ENCODE data around the gene DKK2. TPM values are rescaled to one million over a fixed set of nuclear protein-coding genes. Genes with fewer than 3 reads are reported as not detected.

DKK2 gene
- total RNA-seq, 2 donors from 2014 or later = 0.17 to 0.73 TPM

GRCh38 chr4:106907216-106907615 lies 128.9 kb downstream of the DKK2 start:
- no peak for DNase-seq (ENCODE audit: low spot score)
- 88% methylated on average over 2 of the region's 2 CpGs for WGBS
- TF ChIP-seq CTCF (IDR thresholded peaks at IDR 0.05) = no peak
- TF ChIP-seq POLR2A (IDR thresholded peaks at IDR 0.05) = no peak
- TF ChIP-seq POLR2AphosphoS5 (IDR thresholded peaks at IDR 0.05) = no peak

GRCh38 chr4:106906728-106907127 lies 129.4 kb downstream of the DKK2 start:
- Histone ChIP-seq H3K4me1 (replicated peaks) (no peaks in the 10 kb centered on the region), H3K27me3 (replicated peaks; ENCODE audit: insufficient read depth) (no peaks in the 10 kb centered on the region), H3K4me3 (no peak overlapping the region), H3K9me3 (no peaks in the 10 kb centered on the region), H3K36me3 (no peaks in the 10 kb centered on the region), H3K27ac (no peak overlapping the region)
- no peak for DNase-seq (ENCODE audit: low spot score)
- no peak for TF ChIP-seq CTCF (IDR thresholded peaks at IDR 0.05)
- TF ChIP-seq POLR2AphosphoS5 (IDR thresholded peaks at IDR 0.05) = no peak
- no peak for TF ChIP-seq POLR2A (IDR thresholded peaks at IDR 0.05)
- 88% methylated on average over 1 of the region's 1 CpG for WGBS
- intact Hi-C loops (cut with DNase I) = no loop called here

More at GRCh38 chr4:106907216-106907615, 128.9 kb downstream of the DKK2 start:
- intact Hi-C loops (cut with DNase I) = no loop called here
- Histone ChIP-seq H3K4me1 (replicated peaks) (no peaks in the 10 kb centered on the region), H3K27me3 (replicated peaks; ENCODE audit: insufficient read depth) (no peaks in the 10 kb centered on the region), H3K27ac (no peak overlapping the region), H3K36me3 (no peaks in the 10 kb centered on the region), H3K4me3 (no peak overlapping the region), H3K9me3 (no peaks in the 10 kb centered on the region)

- H3K4me3 ChIP-seq = no peak overlapping the region
- H3K9me3 ChIP-seq = no peaks in the 10 kb centered on the region
- no peaks in the 10 kb centered on the region for H3K4me1 ChIP-seq (replicated peaks)
- intact Hi-C loops (cut with DNase I) = no loop called here
- no peak for TF ChIP-seq POLR2AphosphoS5 (IDR thresholded peaks at IDR 0.05)
- no peak for TF ChIP-seq POLR2A (IDR thresholded peaks at IDR 0.05)
- peak in 3 of 4 experiments; percentile 8 to 31 (median 18) for TF ChIP-seq CTCF (IDR thresholded peaks at IDR 0.05)
- H3K36me3 ChIP-seq = no peaks in the 10 kb centered on the region
- H3K27me3 ChIP-seq (replicated peaks; ENCODE audit: insufficient read depth) = no peaks in the 10 kb centered on the region
- DNase-seq (ENCODE audit: low spot score) = no peak
- whole genome bisulfite sequencing = 42% methylated on average over 4 of the region's 4 CpGs
- no peak overlapping the region for H3K27ac ChIP-seq
These were observed 137.4 kb downstream of the DKK2 start for GRCh38 chr4:106898621-106899230.

GRCh38 chr4:106893903-106894302 lies 142.2 kb downstream of the DKK2 start:
- no peaks in the 10 kb centered on the region for H3K36me3 ChIP-seq
- H3K9me3 ChIP-seq = no peaks in the 10 kb centered on the region
- H3K4me3 ChIP-seq = no peak overlapping the region
- 44% methylated on average over 3 of the region's 3 CpGs for WGBS
- TF ChIP-seq POLR2AphosphoS5 (IDR thresholded peaks at IDR 0.05) (no peak), CTCF (IDR thresholded peaks at IDR 0.05) (no peak), POLR2A (IDR thresholded peaks at IDR 0.05) (no peak)
- no peaks in the 10 kb centered on the region for H3K4me1 ChIP-seq (replicated peaks)
- intact Hi-C loops (cut with DNase I) = no loop called here
- no peaks in the 10 kb centered on the region for H3K27me3 ChIP-seq (replicated peaks; ENCODE audit: insufficient read depth)
- DNase-seq (ENCODE audit: low spot score) = no peak
- H3K27ac ChIP-seq = no peak overlapping the region

- no peak overlapping the region for H3K27ac ChIP-seq
- intact Hi-C loops (cut with DNase I) = no loop called here
- H3K4me3 ChIP-seq = no peak overlapping the region
- H3K27me3 ChIP-seq (replicated peaks; ENCODE audit: insufficient read depth) = no peaks in the 10 kb centered on the region
- H3K4me1 ChIP-seq (replicated peaks) = no peaks in the 10 kb centered on the region
- no peaks in the 10 kb centered on the region for H3K36me3 ChIP-seq
- no peak for TF ChIP-seq POLR2AphosphoS5 (IDR thresholded peaks at IDR 0.05)
- TF ChIP-seq POLR2A (IDR thresholded peaks at IDR 0.05) = no peak
- TF ChIP-seq CTCF (IDR thresholded peaks at IDR 0.05) = no peak
- WGBS = 76% methylated on average over 8 of the region's 8 CpGs
- DNase-seq (ENCODE audit: low spot score) = no peak
- H3K9me3 ChIP-seq = no peaks in the 10 kb centered on the region
These were observed 142.7 kb downstream of the DKK2 start for GRCh38 chr4:106893395-106893881.

Measured in prostate gland (tissue), 2 donors.